ENCODE results near the gene KLHL35. TPM values are rescaled to one million over a fixed set of nuclear protein-coding genes. Genes with fewer than 3 reads are reported as not detected.

KLHL35 gene
- total RNA-seq, 4 donors from 2014 or later = 0.27 to 0.32 TPM; not detected in 2

DNA sequence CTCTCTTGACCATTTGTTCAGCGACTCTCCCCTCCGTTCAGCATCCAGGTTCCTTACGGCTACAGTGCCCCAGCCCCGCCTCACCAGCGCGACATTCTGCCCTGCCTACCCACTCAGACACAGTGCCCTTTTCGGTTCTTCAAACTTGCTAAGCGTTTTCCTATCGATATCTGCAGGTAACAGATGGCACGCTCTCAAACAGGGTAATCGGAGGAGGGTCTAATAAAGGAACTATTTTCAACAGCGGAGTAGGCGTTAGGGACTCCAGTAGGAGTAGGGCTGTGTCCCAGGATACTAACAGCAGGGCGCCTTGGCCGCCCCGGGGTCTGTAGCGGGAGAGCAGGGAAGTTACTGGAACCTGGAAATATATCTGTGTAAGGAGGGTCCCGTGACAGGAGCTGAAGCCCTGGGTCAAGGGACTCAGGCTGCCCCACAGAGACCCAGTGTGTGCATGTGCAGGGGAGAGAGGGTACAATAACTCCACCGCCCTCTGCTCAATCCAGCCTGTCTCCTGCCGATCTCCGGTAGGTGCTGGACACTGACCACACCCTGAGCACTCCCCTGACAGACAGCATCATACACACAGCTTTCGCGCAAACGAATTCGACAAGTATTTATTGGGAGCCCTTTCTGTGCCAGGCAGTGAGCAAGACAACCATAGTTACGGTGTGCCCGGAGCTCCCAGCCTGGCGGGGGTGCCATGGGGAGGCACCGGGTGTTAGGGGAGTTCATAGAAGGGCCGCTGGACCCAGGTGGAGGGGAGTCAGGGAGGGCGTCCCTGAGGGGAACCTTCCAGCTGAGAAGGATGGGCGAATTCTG lies 2.1 kb downstream of the KLHL35 start:
- Histone ChIP-seq H3K36me3 (no peaks in the 10 kb centered on the region), H3K4me1 (peaks cover 6 to 24% (median 11%) of the 10 kb centered on the region in 4 donors), H3K9me3 (no peaks in the 10 kb centered on the region), H3K27me3 (peaks cover 43% of the 10 kb centered on the region), H3K4me3 (peak overlapping the region in 3 of 4 donors; percentile 20 to 52 (median 39)), H3K27ac (peak overlapping the region in 2 of 4 donors; percentile 35 to 36)
- intact Hi-C loops (cut with DNase I; ENCODE audit: low total_unique reads) = no loop called here
- in situ Hi-C loops (cut with MboI; ENCODE audit: low pct_ligation_motif_present in 1 of 4, low pct_unique_long_range_greater_than_20kb in 1 of 4, low sequenced_read_pairs in 3 of 4) = loop anchor here in 1 of 4 donors (25.0 kb wide), 1 partner anchor 106 kb away; the partner anchor contains the start of gene GDPD5
- no peak for DNase-seq
- 27% methylated on average over 32 of the region's 32 CpGs; no CpG with 5 or more reads in 1 of the 2 donors for WGBS, 2 donors (ENCODE audit: low coverage in 1 of 2)
- TF ChIP-seq POLR2AphosphoS5 (IDR thresholded peaks at IDR 0.05) (no peak), EP300 (IDR thresholded peaks at IDR 0.05; ENCODE audit: low read depth) (no peak)
- TF ChIP-seq, protein P1, sequence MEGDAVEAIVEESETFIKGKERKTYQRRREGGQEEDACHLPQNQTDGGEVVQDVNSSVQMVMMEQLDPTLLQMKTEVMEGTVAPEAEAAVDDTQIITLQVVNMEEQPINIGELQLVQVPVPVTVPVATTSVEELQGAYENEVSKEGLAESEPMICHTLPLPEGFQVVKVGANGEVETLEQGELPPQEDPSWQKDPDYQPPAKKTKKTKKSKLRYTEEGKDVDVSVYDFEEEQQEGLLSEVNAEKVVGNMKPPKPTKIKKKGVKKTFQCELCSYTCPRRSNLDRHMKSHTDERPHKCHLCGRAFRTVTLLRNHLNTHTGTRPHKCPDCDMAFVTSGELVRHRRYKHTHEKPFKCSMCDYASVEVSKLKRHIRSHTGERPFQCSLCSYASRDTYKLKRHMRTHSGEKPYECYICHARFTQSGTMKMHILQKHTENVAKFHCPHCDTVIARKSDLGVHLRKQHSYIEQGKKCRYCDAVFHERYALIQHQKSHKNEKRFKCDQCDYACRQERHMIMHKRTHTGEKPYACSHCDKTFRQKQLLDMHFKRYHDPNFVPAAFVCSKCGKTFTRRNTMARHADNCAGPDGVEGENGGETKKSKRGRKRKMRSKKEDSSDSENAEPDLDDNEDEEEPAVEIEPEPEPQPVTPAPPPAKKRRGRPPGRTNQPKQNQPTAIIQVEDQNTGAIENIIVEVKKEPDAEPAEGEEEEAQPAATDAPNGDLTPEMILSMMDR (IDR thresholded peaks at IDR 0.05) = no peak

DNA sequence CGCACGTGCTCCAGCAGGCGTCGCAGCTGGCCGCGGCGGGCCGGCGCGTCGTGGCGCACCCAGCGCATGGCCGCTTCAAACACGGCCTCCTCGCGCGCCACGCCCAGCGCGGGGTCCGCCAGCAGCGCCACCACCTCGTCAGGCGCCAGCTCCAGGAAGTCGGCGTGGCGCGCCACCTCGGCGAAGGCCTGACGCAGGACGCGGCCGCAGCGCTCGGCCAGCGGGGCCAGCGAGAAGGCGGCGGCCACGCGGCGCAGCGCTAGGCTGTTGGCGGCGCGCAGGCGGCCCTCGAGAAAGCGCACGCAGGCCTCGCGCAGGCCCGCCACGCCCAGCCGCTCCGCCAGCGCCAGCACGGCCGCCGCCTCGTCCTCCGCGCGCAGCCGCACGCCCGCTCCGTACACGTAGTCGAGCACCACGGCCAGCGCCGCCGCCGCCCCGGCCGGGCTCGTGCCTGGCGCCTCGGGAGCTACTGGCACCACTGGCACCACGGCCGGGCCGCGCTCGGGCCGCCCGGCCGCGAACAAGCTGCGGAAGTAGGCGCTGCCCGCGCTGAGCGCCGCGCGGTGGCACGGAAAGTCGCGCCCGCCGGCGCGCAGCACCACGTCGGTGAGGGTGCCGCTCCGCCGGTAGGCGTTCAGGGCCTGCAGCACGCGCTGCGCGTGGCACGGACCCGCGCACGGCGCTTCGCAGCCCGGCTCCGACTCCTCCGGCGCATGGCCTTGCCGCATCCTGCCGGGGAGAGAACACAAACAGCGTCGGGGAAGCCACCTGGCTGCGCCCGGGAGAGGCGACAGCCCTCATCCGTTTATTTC lies 2.9 kb downstream of the KLHL35 start:
- in situ Hi-C loops (cut with MboI; ENCODE audit: low pct_ligation_motif_present in 1 of 4, low pct_unique_long_range_greater_than_20kb in 1 of 4, low sequenced_read_pairs in 3 of 4) (loop anchor here in 1 of 4 donors (25.0 kb wide), 1 partner anchor 107 kb away; the partner anchor contains the start of gene GDPD5), intact Hi-C loops (cut with DNase I; ENCODE audit: low total_unique reads) (loop anchor here (10.0 kb wide), 1 partner anchor 435 kb away; no protein-coding TSS in a partner anchor)
- Histone ChIP-seq H3K27me3 (peaks cover 43% of the 10 kb centered on the region), H3K4me1 (peaks cover 6 to 24% (median 11%) of the 10 kb centered on the region in 4 donors), H3K27ac (peak overlapping the region in 2 of 4 donors; percentile 35 to 36), H3K4me3 (peak overlapping the region in 3 of 4 donors; percentile 20 to 52 (median 39)), H3K36me3 (no peaks in the 10 kb centered on the region), H3K9me3 (no peaks in the 10 kb centered on the region)
- WGBS, 2 donors (ENCODE audit: low coverage in 1 of 2) = 2% methylated on average over 55 of the region's 134 CpGs; no CpG with 5 or more reads in 1 of the 2 donors
- peak; percentile 71 for DNase-seq
- TF ChIP-seq, protein P1 (IDR thresholded peaks at IDR 0.05) = peak in 1 of 5 experiments; percentile 12
- TF ChIP-seq EP300 (IDR thresholded peaks at IDR 0.05; ENCODE audit: low read depth) = no peak
- no peak for TF ChIP-seq POLR2A (IDR thresholded peaks at IDR 0.05)
- TF ChIP-seq POLR2AphosphoS5 (IDR thresholded peaks at IDR 0.05) = no peak

DNA sequence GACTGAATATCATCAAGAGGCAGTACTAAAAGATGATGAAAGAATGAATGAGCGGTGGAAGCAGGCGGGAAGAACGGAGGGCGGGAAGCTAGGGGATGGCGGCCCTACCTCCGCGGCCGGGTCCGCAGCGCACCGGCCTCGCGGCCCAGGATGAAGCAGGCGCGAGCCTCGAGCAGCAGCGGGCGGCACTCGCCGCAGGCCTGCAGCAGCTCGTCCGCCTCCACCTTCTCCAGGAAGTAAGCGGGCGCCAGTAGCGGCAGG lies 3.4 kb downstream of the KLHL35 start:
- DNase-seq = no peak
- TF ChIP-seq EP300 (IDR thresholded peaks at IDR 0.05; ENCODE audit: low read depth) (no peak), POLR2AphosphoS5 (IDR thresholded peaks at IDR 0.05) (no peak), POLR2A (IDR thresholded peaks at IDR 0.05) (no peak)
- TF ChIP-seq, protein P1 (IDR thresholded peaks at IDR 0.05) = no peak
- no peaks in the 10 kb centered on the region for H3K9me3 ChIP-seq
- no peak overlapping the region for H3K27ac ChIP-seq
- peak overlapping the region in 2 of 4 donors; percentile 39 to 52 for H3K4me3 ChIP-seq
- no peaks in the 10 kb centered on the region for H3K36me3 ChIP-seq
- in situ Hi-C loops (cut with MboI; ENCODE audit: low pct_ligation_motif_present in 1 of 4, low pct_unique_long_range_greater_than_20kb in 1 of 4, low sequenced_read_pairs in 3 of 4) (loop anchor here in 1 of 4 donors (25.0 kb wide), 1 partner anchor 108 kb away; the partner anchor contains the start of gene GDPD5), intact Hi-C loops (cut with DNase I; ENCODE audit: low total_unique reads) (loop anchor here (10.0 kb wide), 1 partner anchor 435 kb away; no protein-coding TSS in a partner anchor)
- 34 to 49% methylated on average over 18 to 22 of the region's 25 CpGs for WGBS, 2 donors (ENCODE audit: low coverage in 1 of 2)
- H3K4me1 ChIP-seq = peaks cover 6 to 24% (median 11%) of the 10 kb centered on the region in 4 donors
- H3K27me3 ChIP-seq = peaks cover 43% of the 10 kb centered on the region
